HCT116 (cell line): Measurements from ENCODE around the gene RBM47. TPM values are rescaled to one million over a fixed set of nuclear protein-coding genes. Genes with fewer than 3 reads are reported as not detected.
A peak's percentile ranks its signal among the peaks of the same experiment; 100 is the strongest.

Experiments used
- ATAC-seq: fragments of 200-7000 bp; cut with Tn5 transposase; 2 replicates; pipeline ENCODE4 v1.9.1; 2020; ENCODE audit warnings: mild to moderate bottlenecking, moderate library complexity
- BruUV-seq: library from RNA; stranded (reverse); fragments of 400-500 nt; replicated peaks from 2 replicates; lab custom pipeline; 2021; lab: Mats Ljungman, UMichigan
- CTCF ChIA-PET: fragments of 300-600 bp; sonication (Branson Sonifier 250); formaldehyde crosslinking; loops from one replicate; lab custom pipeline; 2021; ENCODE audit warnings: antibody characterized with exemption; lab: Charles Lee
- POLR2A ChIA-PET: fragments of 300-600, 350-600 bp; sonication (Branson Sonifier 250); formaldehyde crosslinking; loops from one replicate; lab custom pipeline; 2021; ENCODE audit warnings: antibody characterized with exemption; lab: Charles Lee
- RAD21 ChIA-PET, 2 experiments: fragments of 300-600 bp; sonication (Branson Sonifier 250); formaldehyde crosslinking; loops; one replicate each; lab custom pipeline; 2023; ENCODE audit warnings: low total read pairs in 2 of 2; ENCODE audit not compliant: uncharacterized antibody in 2 of 2, unreplicated experiment in 2 of 2, low non-redundant PET in 1 of 2; lab: Charles Lee
- DNase-seq: peaks from one replicate; pipeline ENCODE4 v3.0.0-alpha.2; 2010; ENCODE audit warnings: low read depth, low spot score
- H2AFZ ChIP-seq: fragments of 200-600 bp; shearing (Covaris generic), sonication (generic); 2 replicates; pipeline ENCODE4 v1.6.1; 2017; ENCODE audit warnings: low read depth, mixed run types, mixed read lengths, antibody characterized with exemption, low read length; ENCODE audit not compliant: poor library complexity, severe bottlenecking
- H3K27ac ChIP-seq: 2 replicates; pipeline ENCODE4 v1.5.1; 2012; ENCODE audit warnings: low read depth, low read length
- H3K27me3 ChIP-seq: fragments of 200-600 bp; sonication (generic); 2 replicates; pipeline ENCODE4 v1.6.1; 2016; ENCODE audit warnings: mixed run types, low read length, mixed read lengths; ENCODE audit not compliant: insufficient read depth
- H3K36me3 ChIP-seq, 2 experiments: fragments of 200-500 bp in 1 of 2; fragments of 200-600 bp in 1 of 2; sonication (Bioruptor generic) in 1 of 2; sonication (generic) in 1 of 2; 2 replicates each; pipeline versions ENCODE4 v1.5.1 to v1.6.1; 2014 to 2016; ENCODE audit warnings: low read length in 2 of 2, inconsistent platforms in 1 of 2, mixed read lengths in 1 of 2, mixed run types in 1 of 2; ENCODE audit not compliant: insufficient read depth in 2 of 2, control insufficient read depth in 1 of 2
- H3K4me1 ChIP-seq, 2 experiments: fragments of 200-600 bp in 1 of 2; sonication (generic) in 1 of 2; 2 replicates each; pipeline versions ENCODE4 v1.5.1 to v1.6.1; 2012 to 2017; ENCODE audit warnings: low read length in 2 of 2, inconsistent platforms in 1 of 2, mild to moderate bottlenecking in 1 of 2, mixed read lengths in 1 of 2, mixed run types in 1 of 2, moderate library complexity in 1 of 2; ENCODE audit not compliant: insufficient read depth in 2 of 2, control insufficient read depth in 1 of 2
- H3K4me2 ChIP-seq: fragments of 200-600 bp; sonication (generic); 2 replicates; pipeline ENCODE4 v1.6.1; 2017; ENCODE audit warnings: mixed run types, low read length, mixed read lengths
- H3K4me3 ChIP-seq, 2 experiments: fragments of 200-600 bp in 1 of 2; sonication (generic) in 1 of 2; replicated peaks in 1 of 2; 2 replicates each; pipeline ENCODE4 v1.5.1; 2011 to 2016; ENCODE audit warnings: low read length in 2 of 2, control low read depth in 1 of 2, low read depth in 1 of 2, mild to moderate bottlenecking in 1 of 2, mixed read lengths in 1 of 2, mixed run types in 1 of 2
- H3K79me2 ChIP-seq: fragments of 200-600 bp; sonication (generic); 2 replicates; pipeline ENCODE4 v1.6.1; 2017; ENCODE audit warnings: mild to moderate bottlenecking, mixed run types, low read length, moderate library complexity, mixed read lengths; ENCODE audit not compliant: insufficient read depth
- H3K9ac ChIP-seq: fragments of 200-600 bp; sonication (generic); 2 replicates; pipeline ENCODE4 v1.6.1; 2016; ENCODE audit warnings: low read length, mixed read lengths
- H3K9me2 ChIP-seq: fragments of 200-600 bp; sonication (generic), shearing (Covaris generic); 2 replicates; pipeline ENCODE4 v1.6.1; 2017; ENCODE audit warnings: mixed run types, mild to moderate bottlenecking, moderate library complexity; ENCODE audit not compliant: insufficient read depth
- H3K9me3 ChIP-seq, 2 experiments: fragments of 200-500 bp in 1 of 2; fragments of 200-600 bp in 1 of 2; sonication (Bioruptor generic) in 1 of 2; sonication (generic) in 1 of 2; 2 replicates each; pipeline ENCODE4 v1.6.1; 2014 to 2017; ENCODE audit warnings: low read length in 2 of 2, mixed read lengths in 2 of 2, inconsistent platforms in 1 of 2, low read depth in 1 of 2, mild to moderate bottlenecking in 1 of 2, mixed run types in 1 of 2, moderate library complexity in 1 of 2; ENCODE audit not compliant: control insufficient read depth in 1 of 2, insufficient read depth in 1 of 2
- H4K20me1 ChIP-seq: fragments of 200-600 bp; sonication (generic), shearing (Covaris generic); 2 replicates; pipeline ENCODE4 v1.6.1; 2017; ENCODE audit warnings: mixed run types, mild to moderate bottlenecking, moderate library complexity; ENCODE audit not compliant: insufficient read depth
- ATF3 ChIP-seq: IDR thresholded peaks from 2 replicates; pipeline ENCODE4 v1.6.1; 2012
- CBX3 ChIP-seq: IDR thresholded peaks from 2 replicates; pipeline ENCODE4 v1.6.1; 2012; ENCODE audit warnings: low read depth
- CEBPB ChIP-seq: IDR thresholded peaks from 2 replicates; pipeline ENCODE4 v1.6.1; 2012; ENCODE audit warnings: low read depth
- EGR1 ChIP-seq: IDR thresholded peaks from 2 replicates; pipeline ENCODE4 v1.6.1; 2012; ENCODE audit warnings: low read depth
- ELF1 ChIP-seq: IDR thresholded peaks from 2 replicates; pipeline ENCODE4 v1.6.1; 2012; ENCODE audit warnings: low read depth, borderline replicate concordance
- EZH2 ChIP-seq: fragments of 200-600 bp; sonication (generic); IDR thresholded peaks from 2 replicates; pipeline ENCODE4 v1.6.1; 2017; ENCODE audit warnings: antibody characterized with exemption, mixed run types
- FOSL1 ChIP-seq: IDR thresholded peaks from 2 replicates; pipeline ENCODE4 v1.6.1; 2012; ENCODE audit warnings: low read depth
- JUND ChIP-seq: IDR thresholded peaks from 2 replicates; pipeline ENCODE4 v1.6.1; 2012
- MAX ChIP-seq: IDR thresholded peaks from 2 replicates; pipeline ENCODE4 v1.6.1; 2012
- POLR2A ChIP-seq: IDR thresholded peaks from 2 replicates; pipeline ENCODE4 v1.7.0; 2011; ENCODE audit warnings: borderline replicate concordance; ENCODE audit not compliant: insufficient read depth, insufficient read length; ENCODE audit errors: extremely low read depth
- POLR2AphosphoS5 ChIP-seq: IDR thresholded peaks from 2 replicates; pipeline ENCODE4 v1.6.1; 2011; ENCODE audit warnings: mild to moderate bottlenecking, low read depth, low read length, moderate library complexity
- RAD21 ChIP-seq: IDR thresholded peaks from 2 replicates; pipeline ENCODE4 v1.6.1; 2012; ENCODE audit warnings: low read depth, mild to moderate bottlenecking
- REST ChIP-seq: IDR thresholded peaks from 2 replicates; pipeline ENCODE4 v1.6.1; 2012; ENCODE audit warnings: low read depth
- SIN3A ChIP-seq: IDR thresholded peaks from 2 replicates; pipeline ENCODE4 v1.6.1; 2012; ENCODE audit warnings: low read depth
- SRF ChIP-seq: IDR thresholded peaks from 2 replicates; pipeline ENCODE4 v1.6.1; 2012; ENCODE audit warnings: low read depth
- TCF7L2 ChIP-seq: IDR thresholded peaks from 2 replicates; pipeline ENCODE4 v1.7.0; 2011; ENCODE audit warnings: borderline replicate concordance, inconsistent platforms; ENCODE audit not compliant: insufficient read depth, insufficient read length; ENCODE audit errors: extremely low read depth
- YY1 ChIP-seq: IDR thresholded peaks from 2 replicates; pipeline ENCODE4 v1.6.1; 2011; ENCODE audit warnings: low read length, low read depth, moderate library complexity, mild to moderate bottlenecking; ENCODE audit not compliant: insufficient replicate concordance; ENCODE audit errors: extremely low read depth
- ZBTB33 ChIP-seq: IDR thresholded peaks from 2 replicates; pipeline ENCODE4 v1.6.1; 2011; ENCODE audit warnings: mild to moderate bottlenecking, low read length, moderate library complexity; ENCODE audit not compliant: insufficient replicate concordance; ENCODE audit errors: extremely low read depth
- ZFX ChIP-seq: fragments of 450-650 bp; IDR thresholded peaks from 2 replicates; pipeline ENCODE4 v1.6.1; 2017
- ZNF274 ChIP-seq: fragments of 200-500 bp; sonication (Bioruptor generic); IDR thresholded peaks from 2 replicates; pipeline ENCODE4 v1.6.1; 2014; ENCODE audit warnings: mild to moderate bottlenecking, low read depth, low read length, inconsistent platforms
- intact Hi-C: fragments of 100-400 bp; cut with micrococcal nuclease; formaldehyde crosslinking; loops from 2 replicates; pipeline ENCODE4 v1.10.0; 2022
- total RNA-seq: library from RNA; stranded (reverse); gene quantifications from one replicate; pipeline ENCODE4 v1.2.1, GENCODE V29; 2021; ENCODE audit not compliant: unreplicated experiment

RBM47 gene
- total RNA-seq, 1 experiment from 2014 or later = 22.2 TPM

- Histone ChIP-seq H3K4me1 (peaks cover 13 to 29% of the 10 kb centered on the region in 2 experiments), H4K20me1 (no peaks in the 10 kb centered on the region), H3K9me2 (no peaks in the 10 kb centered on the region), H3K4me3 (no peak overlapping the region), H3K9ac (no peak overlapping the region), H3K79me2 (no peaks in the 10 kb centered on the region), H2AFZ (no peak overlapping the region), H3K27me3 (no peaks in the 10 kb centered on the region), H3K9me3 (no peaks in the 10 kb centered on the region), H3K36me3 (no peaks in the 10 kb centered on the region), H3K27ac (no peak overlapping the region), H3K4me2 (peak overlapping the region; percentile 41)
- POLR2A ChIA-PET = no interaction called here
- TF ChIP-seq ZFX (no peak), FOSL1 (no peak), RAD21 (no peak), EZH2 (no peak), ZNF274 (no peak), REST (no peak), JUND (no peak), SRF (no peak), SIN3A (no peak), EGR1 (no peak), MAX (no peak), YY1 (no peak), POLR2A (no peak), CBX3 (no peak), CEBPB (no peak), ZBTB33 (no peak), TCF7L2 (no peak), POLR2AphosphoS5 (no peak), ATF3 (no peak), ELF1 (no peak)
- ATAC-seq (no peak), DNase-seq (no peak)
- BruUV-seq = no TSS peak
- RAD21 ChIA-PET = no interaction called here
- CTCF ChIA-PET = no interaction called here
- intact Hi-C loops = loop anchor here (10.0 kb wide), 1 partner anchor 460 kb away; the partner anchor contains the start of gene N4BP2
Observed at GRCh38 chr4:40515037-40515397, 114.6 kb downstream of the RBM47 start.
